PC-9 (cell line): ENCODE results near the gene ASB1.

ENCODE experiments used
- CTCF ChIP-seq: fragments of 200-600 bp; sonication (generic); conservative IDR thresholded peaks from 2 replicates; pipeline ENCODE4 v1.6.1; 2017; ENCODE audit warnings: mixed run types, antibody characterized with exemption, mild to moderate bottlenecking, moderate library complexity
- EZH2 ChIP-seq: fragments of 200-600 bp; sonication (generic); IDR thresholded peaks from 2 replicates; pipeline ENCODE4 v1.8.0; 2017; ENCODE audit warnings: antibody characterized with exemption, low read depth

GRCh38 chr2:238498691-238499295 lies 72.1 kb downstream of the ASB1 start:
- TF ChIP-seq EZH2 (no peak), CTCF (no peak)
